HFF-Myc (cell line): Measurements from ENCODE around the gene PTPRN2.

Experiments used
- DNase-seq: peaks from one replicate; pipeline ENCODE4 v3.0.0-alpha.2; 2011; ENCODE audit warnings: low read depth; ENCODE audit errors: extremely low read depth
- H3K4me3 ChIP-seq: replicated peaks from 2 replicates; pipeline ENCODE4 v1.5.1; 2011; ENCODE audit warnings: low read depth, mild to moderate bottlenecking, control low read depth, low read length
- CTCF ChIP-seq: IDR thresholded peaks from 2 replicates; pipeline ENCODE4 v1.5.1; 2012; ENCODE audit warnings: mild to moderate bottlenecking, low read depth, low read length, control low read depth; ENCODE audit errors: missing control alignments

Gene PTPRN2

GRCh38 chr7:157767506-157768197, 820.0 kb downstream of the PTPRN2 start:
- H3K4me3 ChIP-seq = no peak overlapping the region
- TF ChIP-seq CTCF = no peak
- no peak for DNase-seq

- H3K4me3 ChIP-seq = no peak overlapping the region
- TF ChIP-seq CTCF = no peak
- no peak for DNase-seq
Observed at GRCh38 chr7:157766098-157766497, 821.5 kb downstream of the PTPRN2 start.

GRCh38 chr7:157764946-157765537, 822.6 kb downstream of the PTPRN2 start:
- H3K4me3 ChIP-seq = no peak overlapping the region
- DNase-seq = no peak
- no peak for TF ChIP-seq CTCF

- no peak for TF ChIP-seq CTCF
- no peak overlapping the region for H3K4me3 ChIP-seq
- no peak for DNase-seq
Observed at GRCh38 chr7:157764193-157764592, 823.4 kb downstream of the PTPRN2 start.

- no peak overlapping the region for H3K4me3 ChIP-seq
- TF ChIP-seq CTCF = no peak
- DNase-seq = no peak
Observed at GRCh38 chr7:157763279-157764000, 824.2 kb downstream of the PTPRN2 start.

- TF ChIP-seq CTCF = no peak
- no peak overlapping the region for H3K4me3 ChIP-seq
- DNase-seq = no peak
Observed at GRCh38 chr7:157762824-157763223, 824.8 kb downstream of the PTPRN2 start.
